ENCODE data around the gene CBLB. TPM values are rescaled to one million over a fixed set of nuclear protein-coding genes. Genes with fewer than 3 reads are reported as not detected.

The CBLB gene
- total RNA-seq, 2 donors from 2014 or later = 28.2 to 62.8 TPM

GRCh38 chr3:105806359-105806758, 62.5 kb downstream of the CBLB start:
- TF ChIP-seq POLR2A (IDR thresholded peaks at IDR 0.05) (no peak), POLR2AphosphoS5 (IDR thresholded peaks at IDR 0.05) (no peak), CTCF (IDR thresholded peaks at IDR 0.05) (no peak)
- DNase-seq (ENCODE audit: low spot score) = no peak

GRCh38 chr3:105805404-105805803, 63.4 kb downstream of the CBLB start:
- 88% methylated on average over 7 of the region's 7 CpGs for WGBS
- intact Hi-C loops (cut with DNase I) = no loop called here

More at GRCh38 chr3:105806359-105806758, 62.5 kb downstream of the CBLB start:
- H3K4me3 ChIP-seq = no peak overlapping the region
- no peaks in the 10 kb centered on the region for H3K27me3 ChIP-seq (replicated peaks; ENCODE audit: insufficient read depth)
- H3K4me1 ChIP-seq (replicated peaks) = peaks cover 4% of the 10 kb centered on the region
- H3K36me3 ChIP-seq = no peaks in the 10 kb centered on the region
- H3K27ac ChIP-seq = no peak overlapping the region
- H3K9me3 ChIP-seq = no peaks in the 10 kb centered on the region
- intact Hi-C loops (cut with DNase I) = no loop called here

GRCh38 chr3:105802118-105802706, 66.6 kb downstream of the CBLB start:
- intact Hi-C loops (cut with DNase I) = no loop called here
- Histone ChIP-seq H3K27me3 (replicated peaks; ENCODE audit: insufficient read depth) (no peaks in the 10 kb centered on the region), H3K27ac (no peak overlapping the region), H3K9me3 (no peaks in the 10 kb centered on the region), H3K4me3 (no peak overlapping the region), H3K4me1 (replicated peaks) (no peaks in the 10 kb centered on the region), H3K36me3 (no peaks in the 10 kb centered on the region)
- DNase-seq (ENCODE audit: low spot score) = no peak
- 75% methylated on average over 5 of the region's 5 CpGs for WGBS
- TF ChIP-seq POLR2AphosphoS5 (IDR thresholded peaks at IDR 0.05) (no peak), CTCF (IDR thresholded peaks at IDR 0.05) (no peak), POLR2A (IDR thresholded peaks at IDR 0.05) (no peak)

More at GRCh38 chr3:105805404-105805803, 63.4 kb downstream of the CBLB start:
- no peaks in the 10 kb centered on the region for H3K9me3 ChIP-seq
- no peaks in the 10 kb centered on the region for H3K27me3 ChIP-seq (replicated peaks; ENCODE audit: insufficient read depth)
- no peak overlapping the region for H3K4me3 ChIP-seq
- no peak overlapping the region for H3K27ac ChIP-seq
- H3K36me3 ChIP-seq = no peaks in the 10 kb centered on the region
- TF ChIP-seq CTCF (IDR thresholded peaks at IDR 0.05) (no peak), POLR2A (IDR thresholded peaks at IDR 0.05) (no peak), POLR2AphosphoS5 (IDR thresholded peaks at IDR 0.05) (no peak)
- H3K4me1 ChIP-seq (replicated peaks) = peaks cover 4% of the 10 kb centered on the region
- DNase-seq (ENCODE audit: low spot score) = no peak

GRCh38 chr3:105801397-105801796, 67.4 kb downstream of the CBLB start:
- no peaks in the 10 kb centered on the region for H3K9me3 ChIP-seq
- no peaks in the 10 kb centered on the region for H3K36me3 ChIP-seq
- no peak overlapping the region for H3K4me3 ChIP-seq
- 72% methylated on average over 2 of the region's 2 CpGs for WGBS
- no peaks in the 10 kb centered on the region for H3K4me1 ChIP-seq (replicated peaks)
- H3K27me3 ChIP-seq (replicated peaks; ENCODE audit: insufficient read depth) = no peaks in the 10 kb centered on the region
- no peak for TF ChIP-seq POLR2AphosphoS5 (IDR thresholded peaks at IDR 0.05)
- TF ChIP-seq POLR2A (IDR thresholded peaks at IDR 0.05) = no peak
- TF ChIP-seq CTCF (IDR thresholded peaks at IDR 0.05) = no peak
- DNase-seq (ENCODE audit: low spot score) = no peak
- no peak overlapping the region for H3K27ac ChIP-seq
- intact Hi-C loops (cut with DNase I) = no loop called here

- no peak overlapping the region for H3K4me3 ChIP-seq
- WGBS = 80% methylated on average over 5 of the region's 5 CpGs
- no peaks in the 10 kb centered on the region for H3K4me1 ChIP-seq (replicated peaks)
- DNase-seq (ENCODE audit: low spot score) = no peak
- H3K36me3 ChIP-seq = no peaks in the 10 kb centered on the region
- intact Hi-C loops (cut with DNase I) = no loop called here
- H3K9me3 ChIP-seq = no peaks in the 10 kb centered on the region
- no peak for TF ChIP-seq CTCF (IDR thresholded peaks at IDR 0.05)
- TF ChIP-seq POLR2AphosphoS5 (IDR thresholded peaks at IDR 0.05) = no peak
- no peak for TF ChIP-seq POLR2A (IDR thresholded peaks at IDR 0.05)
- H3K27me3 ChIP-seq (replicated peaks; ENCODE audit: insufficient read depth) = no peaks in the 10 kb centered on the region
- no peak overlapping the region for H3K27ac ChIP-seq
Measured at GRCh38 chr3:105800320-105800719, 68.5 kb downstream of the CBLB start.

Data from prostate gland (tissue), 2 donors.